B cell (primary cell): ENCODE results near the gene CDK13. TPM values are rescaled to one million over a fixed set of nuclear protein-coding genes. Genes with fewer than 3 reads are reported as not detected.

Source experiments
- ATAC-seq: fragments of 200-7000 bp; cut with Tn5 transposase; one replicate; pipeline ENCODE4 v1.10.0; 2021; ENCODE audit warnings: low read depth, mild to moderate bottlenecking, moderate number of reproducible peaks, moderate library complexity
- CTCF ChIA-PET: fragments of 350-600 bp; sonication (Branson Sonifier 250); formaldehyde crosslinking; loops from one replicate; lab custom pipeline; 2021; ENCODE audit warnings: antibody characterized with exemption, inconsistent platforms; lab: Charles Lee
- POLR2A ChIA-PET: fragments of 350-600 bp; sonication (Branson Sonifier 250); formaldehyde crosslinking; loops from one replicate; lab custom pipeline; 2021; ENCODE audit warnings: antibody characterized with exemption; lab: Charles Lee
- DNase-seq: peaks from one replicate; pipeline ENCODE4 v3.0.0; 2013
- H2AFZ ChIP-seq: 2 replicates; pipeline ENCODE4 v1.6.1; 2012; ENCODE audit warnings: mild to moderate bottlenecking, low read depth, low read length; ENCODE audit not compliant: insufficient read depth, poor library complexity, severe bottlenecking
- H3K27ac ChIP-seq, 2 donors: 1 replicate in 1 of 2; 2 replicates in 1 of 2; pipeline ENCODE4 v1.5.1; 2012 to 2013; ENCODE audit warnings: low read length in 2 of 2, mild to moderate bottlenecking in 2 of 2, moderate library complexity in 1 of 2
- H3K27me3 ChIP-seq, 4 experiments: fragments of 200-600 bp in 1 of 4; sonication (generic) in 1 of 4; replicated peaks in 1 of 4; 1 replicate in 2 of 4; 2 replicates in 2 of 4; pipeline versions ENCODE4 v1.6.1 to v1.7.0; 2013 to 2016; ENCODE audit warnings: low read length in 3 of 4, mild to moderate bottlenecking in 2 of 4, mixed read lengths in 1 of 4, moderate library complexity in 1 of 4; ENCODE audit not compliant: insufficient read depth in 4 of 4, control insufficient read depth in 3 of 4; ENCODE audit errors: control extremely low read depth in 1 of 4
- H3K36me3 ChIP-seq, 2 experiments: replicated peaks in 1 of 2; 1 replicate in 1 of 2; 2 replicates in 1 of 2; pipeline versions ENCODE4 v1.6.1 to v1.7.1; 2013; ENCODE audit warnings: low read length in 1 of 2; ENCODE audit not compliant: insufficient read depth in 2 of 2, control insufficient read depth in 1 of 2; ENCODE audit errors: control extremely low read depth in 1 of 2, extremely low read depth in 1 of 2
- H3K4me1 ChIP-seq, 2 donors: fragments of 200-600 bp in 1 of 2; sonication (generic) in 1 of 2; 1 replicate in 1 of 2; 2 replicates in 1 of 2; pipeline versions ENCODE4 v1.5.1 to v1.6.1; 2013 to 2017; ENCODE audit warnings: low read length in 2 of 2; ENCODE audit not compliant: control insufficient read depth in 2 of 2, insufficient read depth in 2 of 2
- H3K4me2 ChIP-seq: replicated peaks from 2 replicates; pipeline ENCODE3; 2012; ENCODE audit warnings: mild to moderate bottlenecking, low read depth, low read length; ENCODE audit not compliant: poor library complexity, severe bottlenecking
- H3K4me3 ChIP-seq, 5 experiments: fragments of 200-600 bp in 1 of 5; sonication (generic) in 1 of 5; 1 replicate in 3 of 5; 2 replicates in 2 of 5; pipeline versions ENCODE4 v1.5.1 to v1.7.0; 2011 to 2016; ENCODE audit warnings: low read length in 4 of 5, mild to moderate bottlenecking in 4 of 5, low read depth in 2 of 5, control low read depth in 1 of 5, moderate library complexity in 1 of 5; ENCODE audit not compliant: insufficient read depth in 1 of 5; ENCODE audit errors: control extremely low read depth in 1 of 5, extremely low read depth in 1 of 5
- H3K79me2 ChIP-seq: fragments of 200-600 bp; sonication (generic); one replicate; pipeline ENCODE4 v1.6.0; 2016; ENCODE audit warnings: low read length; ENCODE audit not compliant: control insufficient read depth, insufficient read depth
- H3K9ac ChIP-seq: fragments of 200-600 bp; sonication (generic); 2 replicates; pipeline ENCODE4 v1.6.1; 2017; ENCODE audit warnings: mild to moderate bottlenecking, low read length, moderate library complexity
- H3K9me3 ChIP-seq, 3 donors: one replicate each; pipeline versions ENCODE4 v1.6.1 to v1.7.1; 2013; ENCODE audit warnings: low read length in 2 of 3; ENCODE audit not compliant: control insufficient read depth in 2 of 3, insufficient read depth in 1 of 3; ENCODE audit errors: control extremely low read depth in 1 of 3
- H4K20me1 ChIP-seq: 2 replicates; pipeline ENCODE4 v1.6.0; 2012; ENCODE audit warnings: mild to moderate bottlenecking, low read length; ENCODE audit not compliant: insufficient read depth, control insufficient read depth, poor library complexity, severe bottlenecking
- H3K27ac Mint-ChIP-seq: one replicate; pipeline ENCODE4 v1.8.0; 2021; ENCODE audit warnings: mixed read lengths
- H3K27me3 Mint-ChIP-seq: one replicate; pipeline ENCODE4 v1.8.0; 2021; ENCODE audit warnings: mixed read lengths
- H3K4me1 Mint-ChIP-seq: one replicate; pipeline ENCODE4 v1.8.0; 2021; ENCODE audit warnings: mixed read lengths
- H3K4me3 Mint-ChIP-seq: one replicate; pipeline ENCODE4 v1.8.0; 2021; ENCODE audit warnings: mixed read lengths
- H3K9me3 Mint-ChIP-seq: one replicate; pipeline ENCODE4 v1.8.0; 2022; ENCODE audit warnings: mixed read lengths; ENCODE audit not compliant: insufficient read depth
- CTCF ChIP-seq: fragments of 200-600 bp; IDR thresholded peaks from one replicate; pipeline ENCODE4 v1.8.0; 2022; ENCODE audit warnings: antibody characterized with exemption, mild to moderate bottlenecking
- EZH2 ChIP-seq: IDR thresholded peaks from 2 replicates; pipeline ENCODE4 v1.6.1; 2012; ENCODE audit warnings: borderline replicate concordance, low read depth, mild to moderate bottlenecking, moderate library complexity, low read length; ENCODE audit not compliant: insufficient read depth, poor library complexity, severe bottlenecking
- WGBS: methylation state at CpG from one replicate; pipeline ENCODE4 v1.1.5; 2013; ENCODE audit warnings: missing lambda C conversion rate; ENCODE audit not compliant: insufficient coverage; 5-methylcytosine and 5-hydroxymethylcytosine counted together
- intact Hi-C: fragments of 100-400 bp; cut with micrococcal nuclease; formaldehyde crosslinking; loops from one replicate; pipeline ENCODE4 v1.10.0; 2022
- polyA plus RNA-seq: library from polyadenylated mRNA; depleted of rRNA; stranded (reverse); fragments of >200 nt; gene quantifications from 2 replicates; pipeline ENCODE4 v1.2.3, GENCODE V29; 2012
- total RNA-seq, 2 donors: library from RNA; stranded (reverse); fragments of 120-200 nt in 1 of 2; gene quantifications; 1 replicate in 1 of 2; 2 replicates in 1 of 2; pipeline versions ENCODE4 v1.2.3 to v1.2.4, GENCODE V29; 2013 to 2022

The CDK13 gene
- total and polyA plus RNA-seq, 2 donors (not counting 1 experiment from before 2014, with no cell fraction given): 56.1 to 146 TPM

- Mint-ChIP-seq H3K9me3 (no peaks in the 10 kb centered on the region), H3K4me3 (peak overlapping the region; percentile 94), H3K4me1 (peaks cover 64% of the 10 kb centered on the region), H3K27me3 (no peaks in the 10 kb centered on the region), H3K27ac (peak overlapping the region; percentile 89)
- POLR2A ChIA-PET: interaction anchor here (1.1 to 1.3 kb wide), 2 partner anchors 19 to 52 kb away, joined by 3 to 6 read pairs; no protein-coding TSS in a partner anchor
- CTCF ChIA-PET: interaction anchor here (0.6 to 9.4 kb wide), 9 partner anchors 19 to 182 kb away, joined by 3 to 121 read pairs (median 4); partner anchors contain the start of genes MPLKIP and SUGCT
- Histone ChIP-seq H4K20me1 (peaks cover 68% of the 10 kb centered on the region), H3K4me3 (peak overlapping the region; percentile 77 to 98 (median 91)), H3K4me1 (peaks cover 35 to 50% of the 10 kb centered on the region in 2 donors), H3K79me2 (peaks cover 63% of the 10 kb centered on the region), H3K4me2 (peak overlapping the region; percentile 87), H2AFZ (no peak overlapping the region), H3K9ac (peak overlapping the region; percentile 92), H3K9me3 (no peaks in the 10 kb centered on the region), H3K36me3 (peaks cover 0 to 4% of the 10 kb centered on the region in 2 experiments), H3K27me3 (no peaks in the 10 kb centered on the region), H3K27ac (peak overlapping the region; percentile 69 to 98)
- intact Hi-C loops: loop anchor here (5.0 kb wide), 5 partner anchors 40 to 1775 kb away; partner anchors contain the start of genes STARD3NL, VPS41 and YAE1
- ATAC-seq (no peak), DNase-seq (no peak)
- WGBS: no CpG with 5 or more reads among the region's 2 CpGs
- TF ChIP-seq CTCF (no peak), EZH2 (no peak)
Measured at GRCh38 chr7:39952374-39952773, 2.3 kb downstream of the CDK13 start.

- ChIA-PET POLR2A (interaction anchor here (1.3 kb wide), 1 partner anchor 19 kb away, joined by 6 read pairs; no protein-coding TSS in a partner anchor), CTCF (interaction anchor here (0.9 to 9.4 kb wide), 5 partner anchors 21 to 99 kb away, joined by 3 to 121 read pairs (median 4); no protein-coding TSS in a partner anchor)
- DNase-seq: no peak
- H3K4me3 Mint-ChIP-seq: peak overlapping the region; percentile 87
- no peak for ATAC-seq
- Histone ChIP-seq H3K79me2 (peaks cover 67% of the 10 kb centered on the region), H3K27me3 (no peaks in the 10 kb centered on the region), H3K36me3 (peaks cover 0 to 4% of the 10 kb centered on the region in 2 experiments), H3K27ac (peak overlapping the region in 1 of 2 donors; percentile 98), H3K9ac (peak overlapping the region; percentile 92), H3K4me1 (peaks cover 34 to 53% of the 10 kb centered on the region in 2 donors), H3K4me3 (peak overlapping the region; percentile 13 to 97 (median 86)), H3K9me3 (no peaks in the 10 kb centered on the region), H4K20me1 (peaks cover 72% of the 10 kb centered on the region), H3K4me2 (peak overlapping the region; percentile 87), H2AFZ (no peak overlapping the region)
- peak overlapping the region; percentile 69 for H3K27ac Mint-ChIP-seq
- H3K4me1 Mint-ChIP-seq: peaks cover 67% of the 10 kb centered on the region
- no peaks in the 10 kb centered on the region for H3K27me3 Mint-ChIP-seq
- intact Hi-C loops: loop anchor here (5.0 kb wide), 5 partner anchors 39 to 1776 kb away; partner anchors contain the start of genes STARD3NL, VPS41 and YAE1
- no CpG with 5 or more reads among the region's 3 CpGs for WGBS
- no peaks in the 10 kb centered on the region for H3K9me3 Mint-ChIP-seq
- TF ChIP-seq CTCF: no peak
- TF ChIP-seq EZH2: no peak
Measured at GRCh38 chr7:39952803-39953202, 2.7 kb downstream of the CDK13 start.
